Large intestine (tissue), 3 donors: ENCODE data around the gene MSLN. TPM values are rescaled to one million over a fixed set of nuclear protein-coding genes. Genes with fewer than 3 reads are reported as not detected.
A peak's percentile ranks its signal among the peaks of the same experiment; 100 is the strongest.

ENCODE experiments used
- DNase-seq, 2 donors: peaks; one replicate each; pipeline versions ENCODE4 v3.0.0 to v3.0.0-alpha.2; 2013
- H3K27ac ChIP-seq: one replicate; pipeline ENCODE4 v1.5.1; 2013; ENCODE audit warnings: low read length
- H3K27me3 ChIP-seq: 2 replicates; pipeline ENCODE4 v1.6.1; 2013; ENCODE audit warnings: low read length; ENCODE audit not compliant: control insufficient read depth, insufficient read depth
- H3K36me3 ChIP-seq: 2 replicates; pipeline ENCODE4 v1.6.1; 2013; ENCODE audit warnings: low read length; ENCODE audit not compliant: control insufficient read depth, insufficient read depth
- H3K4me1 ChIP-seq: one replicate; pipeline ENCODE4 v1.6.1; 2013; ENCODE audit warnings: low read length; ENCODE audit not compliant: control insufficient read depth, insufficient read depth
- H3K4me3 ChIP-seq: one replicate; pipeline ENCODE4 v1.5.1; 2013; ENCODE audit warnings: low read length
- H3K9me3 ChIP-seq: one replicate; pipeline ENCODE4 v1.6.1; 2013; ENCODE audit warnings: mild to moderate bottlenecking, low read depth, low read length, moderate library complexity; ENCODE audit not compliant: control insufficient read depth
- WGBS: methylation state at CpG from one replicate; pipeline ENCODE4 v1.1.5; 2013; ENCODE audit warnings: low lambda C conversion rate; ENCODE audit not compliant: insufficient coverage; 5-methylcytosine and 5-hydroxymethylcytosine counted together
- polyA plus RNA-seq: library from polyadenylated mRNA; unstranded; fragments of 120-200 nt; gene quantifications from one replicate; pipeline ENCODE4 v1.2.1, GENCODE V29; 2013

The MSLN gene
- polyA plus RNA-seq, 1 donor, result 62.0 TPM

DNA sequence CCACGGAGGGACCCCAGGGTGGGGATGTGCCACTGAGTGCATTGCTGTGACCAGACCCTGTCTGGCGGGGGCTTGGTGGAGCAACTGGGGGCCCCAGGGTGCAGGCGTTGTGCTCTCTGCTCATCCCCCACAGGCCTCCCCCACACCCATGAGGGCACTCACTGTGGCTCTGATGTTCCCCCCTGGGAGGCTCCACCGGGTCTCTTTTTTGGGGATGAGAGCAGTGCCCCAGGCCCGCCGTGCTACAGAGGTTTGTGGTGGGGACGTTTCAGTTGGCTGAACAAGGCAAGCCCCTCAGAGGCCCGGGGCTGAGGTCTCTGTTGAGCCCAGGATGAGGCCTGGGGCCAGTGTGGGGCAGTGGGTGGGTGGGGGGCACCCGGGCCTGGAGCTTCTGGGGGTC lies 36.8 kb upstream of the MSLN start:
- H3K9me3 ChIP-seq, result peaks cover 20% of the 10 kb centered on the region

DNA sequence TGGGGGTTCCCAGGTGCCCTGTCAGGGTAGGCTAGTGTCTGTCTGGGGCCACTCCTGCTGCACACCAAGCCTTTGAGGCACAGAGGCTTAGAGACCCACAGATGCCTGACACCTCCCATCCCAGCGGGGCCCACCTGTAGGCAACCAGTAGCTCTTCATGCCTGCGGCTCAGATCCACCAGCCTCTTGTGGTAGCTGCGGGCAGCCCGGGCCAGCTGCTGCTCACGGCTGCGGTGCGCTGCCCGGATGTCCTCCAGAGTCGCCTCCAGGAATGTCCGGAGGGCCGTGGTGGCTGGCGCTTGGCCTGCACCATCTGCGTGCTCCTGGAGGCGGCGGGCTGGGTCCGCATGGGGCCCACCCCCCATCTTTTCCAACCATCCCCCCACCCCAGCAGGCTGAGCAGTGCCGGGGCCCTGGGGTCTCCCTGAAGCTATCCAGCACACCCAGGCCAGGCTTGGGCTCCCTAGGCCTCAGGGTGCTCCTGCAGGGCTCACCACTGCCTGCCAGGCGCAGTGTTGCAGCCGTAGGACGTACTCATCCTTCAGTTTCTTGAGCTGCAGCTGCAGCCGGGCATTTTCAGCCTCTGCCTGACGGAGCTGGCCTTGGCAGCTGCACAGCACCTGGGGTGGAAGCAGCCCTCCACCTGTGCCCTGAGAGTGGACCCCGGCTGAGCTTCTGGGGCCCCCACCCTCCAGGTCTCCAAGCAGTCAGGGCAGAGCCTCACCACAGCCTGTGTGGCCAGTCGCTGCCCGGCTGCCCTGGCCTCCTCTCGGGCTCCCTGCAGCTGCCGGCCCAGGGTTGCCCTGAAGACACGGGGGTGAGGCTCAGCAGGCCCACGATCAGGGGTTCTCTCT lies 36.1 kb upstream of the MSLN start:
- H3K36me3 ChIP-seq, result peaks cover 6% of the 10 kb centered on the region
- H3K27me3 ChIP-seq, result peaks cover 21% of the 10 kb centered on the region
- H3K9me3 ChIP-seq, result peaks cover 20% of the 10 kb centered on the region
- no CpG with 5 or more reads among the region's 29 CpGs for WGBS
- no peak overlapping the region for H3K27ac ChIP-seq
- no peak for DNase-seq
- peaks cover 23% of the 10 kb centered on the region for H3K4me1 ChIP-seq
- H3K4me3 ChIP-seq, result no peak overlapping the region

More for the DNA sequence above, 36.8 kb upstream of the MSLN start:
- Histone ChIP-seq H3K4me3 (no peak overlapping the region), H3K27me3 (peaks cover 21% of the 10 kb centered on the region), H3K36me3 (peaks cover 6% of the 10 kb centered on the region), H3K4me1 (peaks cover 29% of the 10 kb centered on the region), H3K27ac (no peak overlapping the region)
- DNase-seq, result no peak
- no CpG with 5 or more reads among the region's 9 CpGs for WGBS

DNA sequence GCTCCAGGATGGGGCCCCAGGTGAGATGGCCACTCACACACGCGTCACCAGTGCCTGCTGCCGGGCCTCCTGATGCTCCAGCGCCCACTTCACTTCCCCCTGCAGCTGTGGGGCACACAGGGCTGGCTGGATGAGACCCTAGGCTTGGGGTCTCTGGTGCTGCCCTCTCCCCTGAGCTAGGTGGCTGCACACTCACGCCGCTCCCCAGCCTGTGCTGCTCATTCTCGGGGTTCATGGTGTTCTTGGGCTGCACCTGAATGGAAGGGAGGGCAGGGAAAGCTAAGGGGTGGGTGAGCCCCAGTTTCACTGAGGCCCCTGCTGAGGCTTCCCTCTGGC lies 35.5 kb upstream of the MSLN start:
- peaks cover 10% of the 10 kb centered on the region for H3K36me3 ChIP-seq
- no peak for DNase-seq
- no peak overlapping the region for H3K4me3 ChIP-seq
- peaks cover 20% of the 10 kb centered on the region for H3K9me3 ChIP-seq
- no CpG with 5 or more reads among the region's 7 CpGs for WGBS
- H3K27me3 ChIP-seq, result peaks cover 21% of the 10 kb centered on the region
- H3K4me1 ChIP-seq, result peaks cover 19% of the 10 kb centered on the region
- no peak overlapping the region for H3K27ac ChIP-seq

DNA sequence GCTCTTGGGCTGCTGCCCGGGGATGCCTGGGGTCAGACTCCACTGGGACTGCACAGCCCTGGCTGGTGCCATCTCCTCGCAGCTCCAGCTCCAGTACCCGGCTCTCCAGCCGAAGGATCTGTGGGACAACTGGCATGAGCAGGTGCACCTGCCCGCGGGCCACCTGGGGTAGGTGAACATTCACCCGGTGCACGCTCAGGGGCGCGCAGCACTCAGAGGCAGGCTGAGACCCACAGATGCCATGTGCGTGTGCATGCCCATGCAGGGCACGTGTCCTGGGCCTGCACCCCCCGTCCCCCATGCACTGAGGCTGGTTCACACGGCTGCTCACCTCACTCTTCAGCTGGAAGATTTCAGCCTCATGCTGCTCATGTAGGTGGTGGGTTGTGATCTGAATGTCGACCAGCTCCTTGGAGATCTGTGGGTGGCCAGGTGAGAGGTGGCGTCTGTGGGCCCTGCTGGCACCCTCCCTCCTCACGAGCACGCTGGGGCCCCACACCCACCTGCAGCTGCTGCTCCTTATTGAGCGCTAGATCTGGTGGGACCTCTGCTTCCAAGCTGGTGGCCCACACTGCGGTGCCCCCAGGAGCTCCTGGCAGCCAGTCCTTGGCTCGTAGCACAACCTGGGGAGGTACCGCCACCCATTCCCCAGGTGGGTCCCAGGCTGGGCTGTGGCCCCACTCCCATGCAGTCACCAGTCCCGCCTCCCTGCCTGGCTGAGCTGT lies 34.9 kb upstream of the MSLN start:
- peaks cover 21% of the 10 kb centered on the region for H3K27me3 ChIP-seq
- no peak for DNase-seq
- H3K4me3 ChIP-seq, result no peak overlapping the region
- no peak overlapping the region for H3K27ac ChIP-seq
- H3K4me1 ChIP-seq, result peaks cover 14% of the 10 kb centered on the region
- no CpG with 5 or more reads among the region's 23 CpGs for WGBS
- H3K9me3 ChIP-seq, result peaks cover 18% of the 10 kb centered on the region
- peaks cover 17% of the 10 kb centered on the region for H3K36me3 ChIP-seq

DNA sequence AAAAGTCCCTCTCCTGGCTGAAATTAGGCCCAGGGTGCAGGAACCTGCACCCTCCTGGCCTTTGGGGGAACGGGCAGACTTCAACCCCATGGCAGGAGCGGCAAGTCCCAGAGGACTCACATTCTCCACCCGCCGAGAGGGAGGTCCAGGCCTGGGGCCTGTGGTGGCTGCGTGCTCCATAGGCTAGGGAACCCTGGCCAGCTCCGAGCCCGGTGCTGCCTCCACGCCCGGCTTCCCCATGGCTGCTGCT lies 34.4 kb upstream of the MSLN start:
- Histone ChIP-seq H3K27me3 (peaks cover 21% of the 10 kb centered on the region), H3K4me1 (peaks cover 14% of the 10 kb centered on the region), H3K4me3 (no peak overlapping the region), H3K9me3 (peaks cover 17% of the 10 kb centered on the region), H3K36me3 (peaks cover 21% of the 10 kb centered on the region), H3K27ac (no peak overlapping the region)
- WGBS, result no CpG with 5 or more reads among the region's 9 CpGs
- no peak for DNase-seq

DNA sequence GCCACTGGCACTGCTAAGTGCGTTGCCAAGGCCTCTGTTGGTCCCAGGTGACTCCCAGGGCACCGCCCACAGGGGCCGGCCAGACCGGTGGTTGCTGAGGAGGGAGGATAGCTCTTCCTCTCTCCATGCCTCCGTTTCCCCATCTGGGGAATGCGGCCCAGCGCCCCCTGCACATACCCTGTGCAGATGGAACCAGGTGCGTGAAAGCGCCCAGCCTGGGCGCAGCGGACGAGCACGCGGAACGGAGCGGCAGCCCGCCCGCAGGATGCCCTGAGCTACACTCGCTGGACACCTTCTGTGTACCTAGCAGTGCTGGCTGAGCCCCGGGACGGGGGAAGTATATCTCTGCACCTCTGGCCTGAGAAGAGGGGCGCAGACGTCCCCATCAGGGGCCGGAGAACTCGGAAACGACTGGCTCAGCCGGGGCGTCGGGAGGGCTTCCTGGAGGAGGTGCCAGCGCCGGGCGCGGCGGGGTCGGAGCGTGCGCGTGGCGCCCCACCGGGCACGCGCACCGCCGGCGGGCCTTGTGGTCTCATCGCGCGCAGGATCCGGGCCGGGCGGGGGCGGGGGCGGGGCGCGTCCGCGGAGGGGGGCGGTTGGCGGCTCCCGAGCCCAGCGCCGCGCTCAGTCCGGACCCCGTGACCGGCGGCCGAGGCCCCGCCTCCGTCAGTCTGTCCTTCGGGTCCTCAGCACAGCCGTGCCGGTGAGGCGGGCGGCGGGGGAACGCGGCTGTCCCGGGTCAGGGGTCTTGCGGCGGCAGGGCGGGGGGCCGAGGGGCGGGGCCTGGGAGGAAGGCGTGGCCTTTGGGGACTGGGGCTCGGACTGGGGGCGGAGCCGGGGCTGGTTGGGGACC lies 33.9 kb upstream of the MSLN start, which contains the start of the genes CCDC78 and HAGHL:
Gene CCDC78, minus strand, starts transcription at position 6 of the 853 bp plus-strand sequence. CDS start 76 bp downstream, outside the sequence.
Gene HAGHL, plus strand, starts transcription at position 669 of the 853 bp plus-strand sequence. CDS start 404 bp downstream, outside the sequence.
- Histone ChIP-seq H3K9me3 (peaks cover 13% of the 10 kb centered on the region), H3K36me3 (peaks cover 26% of the 10 kb centered on the region), H3K27ac (no peak within 1 kb of the TSS), H3K27me3 (peaks cover 21% of the 10 kb centered on the region), H3K4me1 (peaks cover 14% of the 10 kb centered on the region), H3K4me3 (peak within 1 kb of the TSS; percentile 42)
- no peak for DNase-seq
- no CpG with 5 or more reads among the region's 88 CpGs for WGBS

DNA sequence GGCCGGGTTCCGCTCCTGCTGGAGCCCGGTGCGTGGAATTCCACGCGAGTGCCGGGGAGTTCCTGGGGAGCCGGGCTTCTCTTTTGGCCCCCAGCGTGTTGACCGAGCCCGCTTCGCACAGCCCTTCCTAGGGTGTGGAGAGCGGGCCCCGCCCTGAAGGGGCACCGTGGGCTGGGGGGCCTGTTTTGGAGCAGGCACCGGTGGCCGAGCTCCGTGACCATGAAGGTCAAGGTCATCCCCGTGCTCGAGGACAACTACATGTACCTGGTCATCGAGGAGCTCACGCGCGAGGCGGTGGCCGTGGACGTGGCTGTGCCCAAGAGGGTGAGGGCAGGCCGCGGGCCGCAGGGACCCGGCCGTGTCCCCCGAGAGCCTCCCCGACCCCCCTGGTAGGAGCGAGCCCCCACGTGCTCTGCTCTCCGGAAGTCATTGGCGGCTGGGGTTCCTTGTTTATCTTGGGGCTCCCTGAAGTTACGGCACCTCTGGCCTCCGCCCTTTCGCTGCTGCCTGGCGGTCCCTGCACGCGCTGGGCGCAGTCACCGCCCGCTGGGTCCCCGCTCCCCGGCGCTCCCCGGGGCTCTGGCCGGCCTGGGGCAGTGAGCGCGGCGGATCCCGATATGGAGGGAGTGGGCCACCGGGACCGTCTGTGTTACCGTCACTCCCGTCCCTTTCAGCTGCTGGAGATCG lies 33.1 kb upstream of the MSLN start:
- WGBS, result no CpG with 5 or more reads among the region's 61 CpGs
- Histone ChIP-seq H3K36me3 (peaks cover 30% of the 10 kb centered on the region), H3K4me3 (peak overlapping the region; percentile 42), H3K9me3 (peaks cover 7% of the 10 kb centered on the region), H3K4me1 (peaks cover 14% of the 10 kb centered on the region), H3K27me3 (peaks cover 21% of the 10 kb centered on the region), H3K27ac (no peak overlapping the region)
- DNase-seq, result peak in 1 of 2 donors; percentile 55

DNA sequence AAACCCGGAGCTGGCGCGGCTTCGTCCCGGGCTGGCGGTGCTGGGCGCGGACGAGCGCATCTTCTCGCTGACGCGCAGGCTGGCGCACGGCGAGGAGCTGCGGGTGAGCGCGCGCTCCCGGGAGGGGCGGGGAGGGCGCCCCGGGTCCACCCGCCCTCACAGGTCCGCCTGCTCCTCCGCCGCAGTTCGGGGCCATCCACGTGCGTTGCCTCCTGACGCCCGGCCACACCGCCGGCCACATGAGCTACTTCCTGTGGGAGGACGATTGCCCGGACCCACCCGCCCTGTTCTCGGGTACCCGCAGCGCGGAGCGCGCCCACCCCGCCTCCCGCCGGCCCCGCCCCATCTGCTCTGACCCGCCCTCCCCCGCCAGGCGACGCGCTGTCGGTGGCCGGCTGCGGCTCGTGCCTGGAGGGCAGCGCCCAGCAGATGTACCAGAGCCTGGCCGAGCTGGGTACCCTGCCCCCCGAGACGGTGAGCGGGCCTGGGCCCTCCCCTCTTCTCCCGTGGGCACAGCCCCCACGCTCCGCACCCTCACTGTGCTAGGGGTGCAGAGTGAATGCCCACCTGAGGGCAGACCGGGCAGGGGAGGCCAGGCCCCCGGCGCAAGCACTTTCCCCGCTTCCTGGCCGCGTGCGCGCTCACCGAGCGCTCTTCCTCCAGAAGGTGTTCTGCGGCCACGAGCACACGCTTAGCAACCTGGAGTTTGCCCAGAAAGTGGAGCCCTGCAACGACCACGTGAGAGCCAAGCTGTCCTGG lies 32.2 kb upstream of the MSLN start:
- Histone ChIP-seq H3K27me3 (peaks cover 21% of the 10 kb centered on the region), H3K36me3 (peaks cover 32% of the 10 kb centered on the region), H3K4me1 (peaks cover 14% of the 10 kb centered on the region), H3K9me3 (peaks cover 7% of the 10 kb centered on the region), H3K4me3 (no peak overlapping the region), H3K27ac (no peak overlapping the region)
- peak; percentile 65 to 79 for DNase-seq
- no CpG with 5 or more reads among the region's 80 CpGs for WGBS

DNA sequence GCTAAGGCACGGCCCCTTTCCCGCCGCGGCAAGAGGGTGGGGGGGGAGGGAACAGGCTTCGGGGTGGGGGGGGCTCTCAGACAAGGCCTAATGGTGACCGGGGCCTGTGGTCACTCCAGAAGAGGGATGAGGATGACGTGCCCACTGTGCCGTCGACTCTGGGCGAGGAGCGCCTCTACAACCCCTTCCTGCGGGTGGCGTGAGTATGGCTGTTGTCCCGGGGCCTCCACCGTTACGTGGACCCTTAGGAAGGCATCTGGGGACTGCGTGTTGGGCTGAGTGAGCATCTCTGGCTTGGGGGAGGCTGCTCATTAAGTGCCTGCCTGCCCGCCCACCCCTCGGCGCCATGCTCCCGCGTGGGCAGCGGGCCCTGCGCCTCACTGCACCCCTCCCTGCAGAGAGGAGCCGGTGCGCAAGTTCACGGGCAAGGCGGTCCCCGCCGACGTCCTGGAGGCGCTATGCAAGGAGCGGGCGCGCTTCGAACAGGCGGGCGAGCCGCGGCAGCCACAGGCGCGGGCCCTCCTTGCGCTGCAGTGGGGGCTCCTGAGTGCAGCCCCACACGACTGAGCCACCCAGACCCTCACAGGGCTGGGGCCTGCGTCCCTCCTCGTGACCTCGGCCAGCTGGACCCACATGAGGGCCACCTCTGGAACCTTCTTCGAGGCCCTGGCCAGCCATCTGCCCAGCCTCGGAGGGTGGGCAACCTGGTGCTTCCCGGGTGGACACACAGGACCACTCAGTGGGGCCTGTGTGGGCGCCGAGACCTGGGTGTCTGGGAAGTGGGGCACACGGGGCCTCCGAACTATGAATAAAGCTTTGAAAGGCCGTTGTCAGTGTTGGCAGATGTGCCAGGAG lies 31.4 kb upstream of the MSLN start:
- Histone ChIP-seq H3K4me3 (no peak overlapping the region), H3K27ac (no peak overlapping the region), H3K27me3 (peaks cover 21% of the 10 kb centered on the region), H3K4me1 (peaks cover 14% of the 10 kb centered on the region), H3K36me3 (peaks cover 38% of the 10 kb centered on the region), H3K9me3 (peaks cover 7% of the 10 kb centered on the region)
- DNase-seq, result no peak
- WGBS, result 90% methylated on average over 2 of the region's 55 CpGs
